HG02763 (cell line): Measurements from ENCODE around the gene KERA.

Experiments
- ATAC-seq: cut with Tn5 transposase; IDR thresholded peaks from one replicate; pipeline ENCODE4 v1.9.1; 2021; ENCODE audit warnings: mild to moderate bottlenecking, moderate library complexity; ENCODE audit not compliant: unreplicated experiment

KERA gene

DNA sequence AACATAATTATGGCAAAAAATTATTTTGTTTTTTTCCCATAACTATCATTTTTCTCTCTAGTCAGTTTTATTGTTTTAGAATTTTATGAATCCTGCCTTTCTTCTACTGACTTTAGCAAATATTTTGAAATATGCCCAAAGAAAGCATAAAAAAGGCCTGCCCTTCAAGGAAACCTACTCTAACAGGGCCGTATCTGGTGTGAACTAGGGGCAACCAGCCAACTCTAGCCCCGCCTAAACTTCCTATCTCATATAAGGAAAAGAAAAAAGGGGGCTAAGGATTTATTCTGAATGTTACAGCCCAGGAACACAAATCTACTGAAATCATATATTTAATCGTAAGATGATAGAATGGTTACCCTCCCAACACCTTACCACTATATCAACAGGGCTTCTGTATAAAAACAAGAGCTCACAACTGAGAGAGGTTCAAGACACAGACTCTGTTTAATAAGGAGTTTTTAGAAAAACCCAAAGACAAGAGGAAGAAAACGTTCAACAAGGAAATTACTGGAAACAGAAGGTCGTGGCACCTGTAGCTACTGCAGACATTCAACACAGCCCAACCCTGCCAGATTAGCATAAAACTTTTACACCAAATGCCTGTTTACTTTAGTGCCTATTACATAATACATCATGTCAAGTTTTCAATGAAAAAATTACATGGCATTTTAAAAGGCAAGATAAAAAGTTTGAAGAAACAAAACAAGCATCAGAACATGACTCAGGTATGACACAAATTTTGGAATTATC lies 40.1 kb downstream of the KERA start:
- ATAC-seq, result no peak

DNA sequence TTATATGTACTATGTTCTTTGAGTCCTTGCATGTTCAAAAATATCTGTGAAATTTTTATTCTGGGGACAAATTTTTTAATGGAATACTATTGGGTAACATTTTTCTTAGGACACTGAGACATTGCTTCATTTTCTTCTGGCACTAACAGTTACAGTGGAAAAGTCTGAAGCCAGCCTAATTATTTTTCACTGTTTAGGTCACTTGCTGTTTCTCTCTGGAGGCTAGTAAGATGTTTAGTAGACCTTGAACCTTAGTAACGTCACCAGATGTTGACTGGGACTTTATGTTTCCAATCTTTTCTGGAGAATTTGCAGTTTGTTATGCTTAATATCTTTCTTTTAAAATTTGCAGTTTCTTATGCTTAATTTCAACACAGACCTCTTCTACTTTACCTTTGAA lies 40.8 kb downstream of the KERA start:
- no peak for ATAC-seq

- peak; percentile 86 for ATAC-seq
Observed at GRCh38 chr12:91009319-91009950, 48.4 kb downstream of the KERA start.

GRCh38 chr12:91007531-91008290 lies 50.1 kb downstream of the KERA start:
- ATAC-seq, result peak; percentile 67

- no peak for ATAC-seq
Observed at GRCh38 chr12:91004872-91005271, 53.0 kb downstream of the KERA start, which contains the start of gene EPYC. TSS of gene EPYC (minus strand) at chr12:91004972. CDS start at chr12:91002565, 2,407 bp downstream.

DNA sequence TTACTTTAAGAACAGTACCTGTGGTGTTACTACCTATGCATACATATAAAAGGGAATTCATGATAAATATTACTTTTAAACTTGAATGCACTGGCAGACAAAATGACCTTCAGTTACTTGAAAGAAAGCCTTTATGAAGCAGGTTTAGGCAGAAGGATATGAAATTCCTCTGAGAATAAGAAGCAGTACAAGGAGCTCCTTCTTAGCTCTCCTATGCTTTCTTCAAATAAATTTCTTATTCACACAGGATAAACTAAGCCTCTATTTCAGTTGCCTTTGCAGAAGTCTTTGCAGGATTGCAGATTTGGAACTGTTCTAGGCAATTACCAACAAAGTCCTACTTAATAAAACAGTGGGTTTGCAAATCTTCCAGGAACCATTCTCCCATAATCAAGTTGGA lies 54.1 kb downstream of the KERA start:
- ATAC-seq, result no peak

- no peak for ATAC-seq
Observed at GRCh38 chr12:91001306-91001705, 56.5 kb downstream of the KERA start.
